HT-29 (cell line): ENCODE measurements around the gene CYP26A1. TPM values are rescaled to one million over a fixed set of nuclear protein-coding genes. Genes with fewer than 3 reads are reported as not detected.

Experiments used
- DNase-seq: peaks from one replicate; pipeline ENCODE4 v3.0.0-alpha.2; 2015; ENCODE audit warnings: low spot score
- total RNA-seq: library from RNA; depleted of rRNA; stranded (reverse); fragments of >200 nt; shearing (Covaris generic); gene quantifications from 2 replicates; pipeline ENCODE4 v1.2.3, GENCODE V29; 2014; rRNA removed

CYP26A1 gene, protein sequence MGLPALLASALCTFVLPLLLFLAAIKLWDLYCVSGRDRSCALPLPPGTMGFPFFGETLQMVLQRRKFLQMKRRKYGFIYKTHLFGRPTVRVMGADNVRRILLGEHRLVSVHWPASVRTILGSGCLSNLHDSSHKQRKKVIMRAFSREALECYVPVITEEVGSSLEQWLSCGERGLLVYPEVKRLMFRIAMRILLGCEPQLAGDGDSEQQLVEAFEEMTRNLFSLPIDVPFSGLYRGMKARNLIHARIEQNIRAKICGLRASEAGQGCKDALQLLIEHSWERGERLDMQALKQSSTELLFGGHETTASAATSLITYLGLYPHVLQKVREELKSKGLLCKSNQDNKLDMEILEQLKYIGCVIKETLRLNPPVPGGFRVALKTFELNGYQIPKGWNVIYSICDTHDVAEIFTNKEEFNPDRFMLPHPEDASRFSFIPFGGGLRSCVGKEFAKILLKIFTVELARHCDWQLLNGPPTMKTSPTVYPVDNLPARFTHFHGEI
- total RNA-seq, result 2.1 and 2.6 TPM in 2 replicates

DNA sequence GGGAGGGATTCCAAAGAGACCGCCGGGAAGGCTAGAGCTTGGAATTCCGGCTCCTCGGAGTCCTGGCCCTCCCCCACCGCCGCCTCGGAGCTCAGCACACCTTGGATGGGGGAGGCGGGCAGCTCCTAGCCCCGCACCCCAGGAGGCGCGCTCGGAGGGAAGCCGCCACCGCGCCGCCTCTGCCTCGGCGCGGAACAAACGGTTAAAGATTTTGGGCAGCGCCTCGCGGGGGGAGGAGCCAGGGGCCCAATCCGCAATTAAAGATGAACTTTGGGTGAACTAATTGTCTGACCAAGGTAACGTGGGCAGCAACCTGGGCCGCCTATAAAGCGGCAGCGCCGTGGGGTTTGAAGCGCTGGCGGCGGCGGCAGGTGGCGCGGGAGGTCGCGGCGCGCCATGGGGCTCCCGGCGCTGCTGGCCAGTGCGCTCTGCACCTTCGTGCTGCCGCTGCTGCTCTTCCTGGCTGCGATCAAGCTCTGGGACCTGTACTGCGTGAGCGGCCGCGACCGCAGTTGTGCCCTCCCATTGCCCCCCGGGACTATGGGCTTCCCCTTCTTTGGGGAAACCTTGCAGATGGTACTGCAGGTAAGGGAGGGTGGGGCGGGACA, at the start of gene CYP26A1:
Gene CYP26A1, plus strand, starts transcription at position 355 of the 608 bp plus-strand sequence. Its CDS starts 42 bp downstream, at position 397.
- peak; percentile 21 for DNase-seq

DNA sequence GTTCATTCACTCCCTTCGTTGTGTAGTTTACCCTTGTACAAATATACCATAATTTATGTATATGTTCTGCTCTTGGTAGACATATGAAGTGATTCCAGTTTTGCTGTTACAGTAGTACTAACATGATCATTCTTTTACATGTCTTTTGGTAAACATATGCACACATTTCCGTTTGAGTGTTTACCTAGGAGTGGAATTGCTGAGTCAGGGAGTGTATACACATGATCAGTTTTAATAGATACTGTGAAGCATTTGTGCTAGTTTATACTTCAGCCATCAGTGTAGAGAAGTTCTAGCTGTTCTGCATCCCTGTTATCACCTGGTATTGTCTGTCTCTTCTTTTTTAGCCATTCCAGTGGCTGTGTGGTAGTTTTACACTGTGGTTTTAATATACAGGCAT, 47.6 kb upstream of the CYP26A1 start:
- DNase-seq, result no peak

DNA sequence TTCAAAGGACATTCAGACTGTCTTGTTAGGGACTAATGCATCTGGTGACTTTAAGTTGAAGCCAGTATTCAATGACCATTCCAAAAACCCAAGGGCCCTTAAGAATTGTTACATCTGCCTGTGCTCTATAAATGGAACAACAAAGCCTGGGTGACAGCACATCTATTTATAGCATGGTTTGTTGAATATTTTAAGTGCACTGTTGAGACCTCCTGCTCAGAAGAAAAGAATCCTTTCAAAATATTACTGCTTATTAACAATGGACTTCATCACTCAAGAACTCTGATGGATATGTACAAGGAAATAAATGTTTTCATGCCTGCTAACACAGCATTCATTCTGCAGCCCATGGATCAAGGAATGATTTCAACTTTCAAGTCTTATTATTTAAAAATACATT, 46.2 kb upstream of the CYP26A1 start:
- no peak for DNase-seq

DNA sequence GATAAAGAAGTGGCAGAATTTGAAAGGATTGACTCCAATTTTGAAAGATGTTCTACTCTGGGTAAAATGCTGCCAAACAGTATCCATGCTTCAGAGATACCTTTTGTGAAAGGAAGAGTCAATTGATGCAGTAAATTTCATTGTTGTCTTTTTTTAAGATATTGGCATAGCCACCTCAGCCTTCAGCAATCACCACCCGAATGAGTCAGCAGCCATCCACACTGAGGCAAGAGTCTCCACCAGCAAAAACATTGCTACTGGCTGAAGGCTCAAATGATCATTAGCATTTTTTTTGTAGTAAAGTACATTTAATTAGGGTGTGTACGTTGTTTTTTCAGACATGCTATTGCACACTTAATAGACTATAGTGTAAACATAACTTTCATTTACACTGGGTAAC, 44.8 kb upstream of the CYP26A1 start:
- DNase-seq, result peak; percentile 29

DNA sequence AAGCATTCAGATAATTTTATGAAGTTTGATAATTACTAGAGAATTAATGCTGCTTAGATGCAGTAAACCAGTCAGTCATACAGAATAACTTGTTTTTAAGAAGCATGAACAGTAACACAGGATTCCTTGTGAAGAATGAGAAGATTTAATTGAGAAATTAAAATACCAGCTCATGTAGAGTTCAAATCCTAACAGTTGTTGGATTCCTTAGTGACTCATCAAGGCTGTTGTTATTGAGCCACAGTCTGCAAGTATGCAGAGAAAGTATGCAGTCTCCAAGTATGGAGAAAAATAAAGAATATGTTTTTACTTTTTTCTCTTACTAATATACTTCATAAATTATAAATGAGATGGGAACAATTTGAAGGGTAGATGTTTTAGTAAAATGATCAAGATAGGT, 43.3 kb upstream of the CYP26A1 start:
- DNase-seq, result no peak

DNA sequence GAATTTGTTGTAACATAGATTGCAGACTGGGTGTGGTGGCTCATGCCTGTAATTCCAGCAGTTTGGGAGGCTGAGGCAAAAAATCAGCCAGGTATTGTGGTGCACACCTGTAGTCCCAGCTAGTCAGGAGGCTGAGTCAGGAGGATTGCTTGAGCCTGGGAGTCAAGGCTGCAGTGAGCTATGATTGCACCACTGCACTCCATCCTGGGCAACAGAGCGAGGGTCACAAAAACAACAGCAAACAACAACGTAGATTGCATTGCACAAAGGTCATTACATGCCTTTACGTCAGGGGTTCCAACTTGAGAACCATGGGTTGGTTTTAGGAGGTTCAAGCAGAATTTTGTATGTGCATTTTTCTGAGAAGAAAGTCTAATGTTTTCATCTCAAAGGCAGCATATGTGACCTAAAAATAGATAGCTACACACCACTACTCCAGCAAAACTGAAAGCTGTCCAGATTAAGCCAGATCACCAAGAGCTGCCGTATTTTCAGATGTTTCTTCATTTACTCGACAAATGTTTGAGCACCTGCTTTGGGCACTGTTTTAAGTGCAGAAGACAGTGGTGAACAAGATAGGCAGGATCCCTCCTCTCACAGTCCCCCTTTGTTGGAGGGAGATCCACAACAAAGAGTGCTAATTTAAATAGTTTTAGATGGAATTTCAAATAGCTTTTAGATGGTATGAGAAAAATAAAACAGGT, 41.4 kb upstream of the CYP26A1 start:
- DNase-seq, result no peak

DNA sequence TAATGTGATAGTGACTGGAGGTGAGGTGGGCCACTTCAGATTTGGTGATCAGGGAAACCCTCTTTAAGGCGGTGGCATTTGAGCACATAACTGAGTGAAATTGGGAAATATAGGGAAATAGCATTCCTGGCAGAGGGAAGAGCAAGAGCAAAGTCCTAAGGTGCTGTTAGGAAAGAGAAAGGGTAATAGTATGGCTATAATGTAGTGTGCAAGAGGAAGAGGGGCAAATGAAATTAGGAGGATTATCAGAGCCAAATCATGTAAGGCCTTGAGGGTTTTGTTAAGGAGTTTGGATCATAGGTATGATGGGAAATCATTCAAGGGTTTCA, 40.9 kb upstream of the CYP26A1 start:
- no peak for DNase-seq

DNA sequence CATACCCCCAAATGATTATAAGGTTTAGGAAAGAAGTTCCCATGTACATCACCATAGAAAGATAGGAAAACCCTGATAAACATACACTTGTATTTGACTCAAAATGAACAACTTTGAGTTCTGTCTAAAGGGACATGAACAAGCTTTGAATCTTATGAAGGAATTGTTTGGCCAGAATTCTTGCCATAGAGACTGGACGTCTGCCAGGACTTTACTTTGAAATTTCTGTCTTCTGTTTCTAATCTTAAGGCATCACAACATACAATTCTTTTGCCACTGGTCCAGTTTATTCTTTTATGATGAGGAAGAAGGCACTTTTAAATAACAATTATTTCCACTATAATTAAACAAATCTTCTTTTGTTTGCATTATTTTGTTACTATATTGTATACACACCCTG, 39.3 kb upstream of the CYP26A1 start:
- no peak for DNase-seq

DNA sequence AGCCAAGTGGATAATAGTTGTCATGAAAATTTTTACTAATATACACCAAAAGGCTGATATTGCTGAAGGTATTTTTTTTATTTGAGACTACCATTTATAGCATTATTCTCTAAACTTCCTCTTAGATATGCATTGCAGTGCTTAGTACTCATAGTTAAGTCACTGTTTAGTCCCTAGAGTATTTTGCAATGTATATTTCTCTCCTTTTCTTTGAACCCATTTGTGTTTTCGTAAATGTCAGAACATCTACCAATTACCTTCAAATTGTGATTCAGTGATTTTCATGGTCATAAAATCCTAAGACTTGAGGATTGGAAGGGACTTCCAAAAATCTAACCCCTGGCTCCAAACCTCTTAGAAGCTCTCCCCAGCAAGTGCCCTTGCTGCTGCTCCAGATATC, 34.6 kb upstream of the CYP26A1 start:
- no peak for DNase-seq

DNA sequence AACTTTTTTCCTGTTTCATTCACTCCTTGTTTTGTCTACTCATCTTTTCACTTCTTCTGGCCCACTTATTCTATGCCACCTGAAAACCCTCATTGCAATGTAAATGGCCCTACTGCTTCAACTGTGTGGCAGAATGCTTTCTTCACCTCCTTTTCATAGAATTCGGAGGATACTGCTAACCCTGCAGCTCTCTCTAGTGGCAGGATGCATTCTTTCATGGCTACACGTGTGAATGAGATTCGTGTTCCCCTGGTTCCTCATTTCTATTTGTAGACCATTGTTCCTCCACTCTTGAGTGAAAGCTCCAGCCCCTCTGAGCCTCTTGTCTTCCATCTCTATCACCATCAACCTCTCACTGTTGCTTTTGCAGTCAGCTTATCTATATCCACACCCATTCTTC, 34.0 kb upstream of the CYP26A1 start:
- peak; percentile 56 for DNase-seq

DNA sequence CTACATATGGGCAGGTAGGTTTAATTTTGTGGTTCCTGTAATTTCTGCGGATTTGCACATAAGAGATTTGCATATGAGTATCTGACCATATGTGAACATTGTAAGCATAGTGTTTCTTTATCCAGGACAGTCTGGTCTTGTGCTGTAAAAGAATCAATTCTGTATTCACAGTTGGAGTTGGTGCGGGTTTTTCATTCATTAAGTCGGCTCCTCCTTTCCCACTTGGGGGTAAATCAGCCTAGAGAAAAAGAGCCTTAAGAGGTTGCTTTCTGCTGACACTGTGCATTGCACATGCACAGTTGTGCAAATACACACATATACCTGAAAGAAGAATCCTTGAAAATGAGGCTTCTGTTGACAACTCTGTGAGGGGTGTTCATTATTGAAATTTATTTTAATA, 19.2 kb upstream of the CYP26A1 start:
- DNase-seq, result no peak

DNA sequence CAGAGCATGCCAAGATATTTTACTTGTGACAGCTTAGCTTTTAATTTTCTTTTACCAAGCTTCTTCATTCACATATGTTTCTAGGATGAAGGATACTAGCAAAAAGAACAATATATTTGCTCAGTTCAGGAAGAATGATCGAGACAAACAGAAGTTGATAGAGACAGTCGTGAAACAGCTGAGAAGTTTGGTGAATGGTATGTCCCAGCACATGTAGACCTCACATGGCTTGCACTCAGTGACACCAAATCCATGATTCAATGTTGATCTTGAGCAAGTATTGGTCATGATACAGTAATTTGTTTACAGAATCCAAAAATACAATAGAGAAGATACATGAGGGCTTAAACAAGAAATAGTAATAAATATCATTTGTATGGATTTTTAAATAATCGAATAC, 15.6 kb upstream of the CYP26A1 start:
- no peak for DNase-seq

DNA sequence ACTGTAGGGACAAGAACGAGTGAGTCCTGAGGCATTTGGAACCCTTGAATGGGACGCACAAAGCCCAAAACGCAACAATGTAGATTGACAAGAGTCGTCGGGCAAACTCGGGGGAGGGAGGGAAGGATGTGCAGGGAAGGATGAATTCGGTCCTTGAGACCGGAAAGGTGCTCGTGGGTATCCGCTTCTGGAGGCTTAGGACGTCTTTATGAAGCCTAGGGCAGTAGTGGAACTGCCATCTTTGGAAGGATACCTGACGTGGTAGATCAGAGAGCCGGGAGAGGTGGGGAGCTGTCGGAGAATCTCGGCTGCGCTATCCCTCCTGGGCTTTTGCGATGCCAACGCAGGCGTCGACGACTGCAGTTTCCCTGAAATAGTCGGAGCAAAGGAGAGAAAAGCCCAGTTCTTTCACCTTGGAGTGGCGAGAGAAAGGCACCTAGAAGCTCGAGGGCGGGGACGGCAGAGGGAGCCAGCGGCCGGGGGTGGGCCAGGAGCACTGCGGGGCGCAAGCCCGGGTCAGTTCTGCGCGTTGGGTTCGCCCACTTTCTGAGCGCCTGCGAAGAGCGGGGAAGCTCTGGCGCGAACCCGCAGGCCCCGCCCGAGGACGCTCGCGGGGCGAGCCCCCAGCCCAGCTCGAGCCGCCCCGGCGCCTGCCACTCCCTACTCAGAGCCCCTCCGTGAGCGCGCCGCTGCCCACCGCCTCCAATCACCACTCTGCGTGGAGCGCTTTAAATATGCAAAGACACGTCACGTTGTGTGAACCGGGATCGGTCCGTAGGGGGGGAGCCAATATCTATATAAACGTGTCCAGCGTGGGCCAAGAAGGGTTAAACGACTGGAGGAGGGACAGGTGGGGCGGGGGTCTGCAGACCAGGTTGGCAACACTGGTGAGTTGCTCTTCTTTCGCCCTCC, 13.5 kb upstream of the CYP26A1 start, which contains the start of gene CYP26C1:
Gene CYP26C1, plus strand, starts transcription at position 824 of the 912 bp plus-strand sequence. CDS start 466 bp downstream, outside the sequence.
- no peak for DNase-seq

DNA sequence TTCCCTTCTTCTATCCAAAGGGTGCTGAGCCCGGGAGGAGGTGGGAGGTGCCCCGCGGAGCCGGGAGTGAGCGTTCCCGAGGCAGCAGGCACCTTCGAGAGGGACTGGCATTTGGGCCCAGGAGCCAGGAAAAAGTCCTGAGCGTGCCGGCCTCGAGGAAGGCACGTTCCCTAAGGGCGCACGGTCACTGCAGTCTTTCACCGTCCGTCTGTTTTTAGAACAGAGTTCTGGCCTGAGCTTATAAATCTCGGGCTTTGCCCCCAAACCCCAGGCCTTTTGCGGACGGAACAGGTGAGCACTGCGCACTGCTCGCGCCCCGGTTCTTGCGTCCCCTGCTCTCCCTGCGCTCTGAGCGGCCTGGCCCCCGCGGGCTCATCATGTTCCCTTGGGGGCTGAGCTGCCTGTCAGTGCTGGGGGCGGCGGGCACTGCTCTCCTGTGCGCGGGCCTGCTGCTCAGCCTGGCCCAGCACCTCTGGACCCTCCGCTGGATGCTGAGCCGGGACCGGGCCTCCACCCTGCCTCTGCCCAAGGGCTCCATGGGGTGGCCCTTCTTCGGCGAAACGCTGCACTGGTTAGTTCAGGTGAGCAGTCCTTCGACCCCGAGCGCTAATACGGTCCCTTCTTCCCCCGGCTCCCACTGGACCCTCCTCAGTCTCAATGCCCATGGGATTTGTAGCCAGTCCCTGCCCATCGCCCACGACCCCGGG, 12.7 kb upstream of the CYP26A1 start:
- no peak for DNase-seq

DNA sequence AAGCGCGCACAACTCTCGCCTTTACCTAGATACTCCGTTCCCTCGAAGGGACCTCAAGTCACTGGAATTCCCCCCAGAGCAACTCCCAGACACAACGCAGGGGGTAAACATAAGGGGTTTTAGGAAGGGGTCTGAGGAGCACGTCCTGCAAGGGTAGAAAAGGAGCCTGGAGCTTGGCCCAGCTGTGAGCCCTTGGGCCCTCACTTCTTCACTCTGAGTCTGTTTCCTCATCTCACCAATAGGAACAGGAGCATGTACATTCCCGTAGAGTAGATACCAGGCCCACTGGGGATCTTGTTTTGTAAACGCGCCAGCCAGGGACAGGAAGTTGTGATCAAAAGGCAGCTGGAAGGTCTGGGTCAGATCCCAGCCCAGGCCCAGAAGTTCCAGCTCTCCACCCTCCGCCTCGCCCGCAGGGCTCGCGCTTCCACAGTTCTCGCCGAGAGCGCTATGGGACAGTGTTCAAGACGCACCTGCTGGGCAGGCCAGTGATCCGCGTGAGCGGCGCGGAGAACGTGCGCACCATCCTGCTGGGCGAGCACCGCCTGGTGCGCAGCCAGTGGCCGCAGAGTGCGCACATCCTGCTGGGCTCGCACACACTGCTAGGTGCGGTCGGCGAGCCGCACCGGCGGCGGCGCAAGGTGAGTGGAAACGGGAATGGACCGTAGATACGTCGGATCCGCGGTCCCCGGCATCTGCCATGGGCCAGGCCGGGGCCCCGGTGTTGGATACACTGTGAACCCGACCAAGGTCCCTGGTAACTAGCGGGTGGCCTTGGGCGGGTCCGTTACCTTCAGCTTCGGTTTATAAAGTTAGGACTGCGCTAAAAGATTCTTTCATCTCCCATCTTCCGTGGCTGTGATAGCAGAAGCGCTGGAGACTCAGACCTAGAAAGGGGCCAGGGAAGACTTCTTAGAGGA, 11.8 kb upstream of the CYP26A1 start:
- no peak for DNase-seq

DNA sequence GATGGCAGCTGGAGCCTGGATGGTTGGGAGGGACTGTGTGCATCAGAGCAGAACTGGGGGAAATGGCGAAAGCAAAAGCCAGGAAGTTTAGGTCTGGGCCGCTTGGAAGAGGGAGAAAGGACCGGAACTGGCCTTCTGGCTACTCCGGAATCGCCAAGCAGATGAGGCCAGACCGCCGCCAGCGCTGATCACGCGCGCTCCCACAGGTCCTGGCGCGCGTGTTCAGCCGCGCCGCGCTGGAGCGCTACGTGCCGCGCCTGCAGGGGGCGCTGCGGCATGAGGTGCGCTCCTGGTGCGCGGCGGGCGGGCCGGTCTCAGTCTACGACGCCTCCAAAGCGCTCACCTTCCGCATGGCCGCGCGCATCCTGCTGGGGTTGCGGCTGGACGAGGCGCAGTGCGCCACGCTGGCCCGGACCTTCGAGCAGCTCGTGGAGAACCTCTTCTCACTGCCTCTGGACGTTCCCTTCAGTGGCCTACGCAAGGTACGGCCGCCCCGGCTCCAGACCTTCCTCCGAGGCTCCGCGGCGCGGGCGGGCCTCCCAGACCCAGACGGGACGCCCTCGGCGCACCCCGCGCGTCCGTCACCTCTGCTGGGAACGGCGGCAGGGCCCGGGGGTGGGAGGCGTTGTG, 11.1 kb upstream of the CYP26A1 start:
- no peak for DNase-seq

DNA sequence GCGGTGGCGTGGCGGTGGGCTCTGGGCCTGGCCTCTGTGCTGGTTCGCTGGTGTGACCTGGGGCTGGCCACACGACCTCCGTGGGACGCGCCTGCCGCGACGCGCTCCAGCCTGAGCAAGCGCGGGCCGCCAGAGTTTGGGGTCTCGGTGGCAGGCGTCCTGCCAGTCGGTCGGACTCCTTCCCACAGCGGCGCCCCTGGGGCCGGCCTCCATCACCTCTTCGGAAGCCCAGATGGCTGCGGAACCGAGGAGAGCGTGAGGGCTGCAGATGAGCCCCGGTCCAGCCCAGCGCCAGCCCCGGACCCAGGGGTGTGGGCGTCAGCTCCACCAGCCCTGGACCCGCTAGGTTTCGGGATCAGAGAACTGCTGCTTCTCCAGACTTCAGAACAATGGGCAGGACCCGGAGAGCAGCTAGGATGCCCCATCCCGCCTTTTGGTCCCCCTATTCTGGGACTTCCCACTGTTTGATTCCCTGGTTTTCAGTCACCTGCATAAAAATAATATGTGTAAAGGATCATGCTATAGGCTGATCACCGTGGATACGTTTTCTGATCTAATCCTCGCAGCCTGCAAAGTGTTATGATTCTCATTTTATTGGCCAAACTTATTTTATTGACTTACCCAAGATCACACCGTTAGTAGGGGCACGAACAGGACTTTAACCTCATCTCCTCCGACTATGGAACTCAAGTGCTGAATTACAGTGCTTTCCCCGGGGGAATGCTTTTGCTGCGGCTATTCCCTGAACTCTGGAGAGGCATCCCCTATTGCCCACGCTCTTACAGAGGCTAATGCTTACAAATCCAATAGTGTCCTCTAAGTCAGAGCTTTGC, 10.3 kb upstream of the CYP26A1 start:
- no peak for DNase-seq

DNA sequence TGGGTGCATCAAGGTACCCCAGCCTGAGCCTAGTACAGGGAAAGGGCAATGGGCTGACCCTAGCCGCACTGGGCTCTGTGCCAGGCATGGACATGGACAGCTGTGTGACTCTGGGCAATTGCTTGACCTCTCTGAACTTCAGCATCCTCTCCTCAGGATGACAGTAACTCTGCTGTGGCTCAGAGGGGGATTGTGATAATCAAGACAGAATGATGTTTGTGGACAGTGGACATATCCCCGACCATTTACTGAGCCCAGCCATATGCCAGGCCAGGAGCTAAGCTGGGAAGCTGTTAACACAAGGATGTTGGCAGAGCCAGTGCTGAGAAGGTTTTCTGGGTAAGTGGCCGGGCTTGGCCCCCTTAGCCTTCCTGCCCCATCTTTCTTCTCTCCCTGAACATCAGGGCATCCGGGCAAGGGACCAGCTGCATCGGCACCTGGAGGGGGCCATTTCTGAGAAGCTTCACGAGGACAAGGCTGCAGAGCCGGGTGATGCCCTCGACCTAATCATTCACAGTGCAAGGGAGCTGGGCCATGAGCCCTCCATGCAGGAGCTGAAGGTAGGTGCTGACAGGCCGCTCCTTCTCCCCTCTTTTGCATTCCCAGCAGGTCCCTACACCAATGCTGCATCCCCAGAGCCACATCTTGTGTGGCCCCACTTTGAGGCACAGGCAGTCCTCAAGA, 9.6 kb upstream of the CYP26A1 start:
- DNase-seq, result no peak
